ENCODE results near the gene KLHL18. TPM values are rescaled to one million over a fixed set of nuclear protein-coding genes. Genes with fewer than 3 reads are reported as not detected.

KLHL18 gene
- total and polyA plus RNA-seq, 2 experiments from 2014 or later, result 14.8 to 20.0 TPM

DNA sequence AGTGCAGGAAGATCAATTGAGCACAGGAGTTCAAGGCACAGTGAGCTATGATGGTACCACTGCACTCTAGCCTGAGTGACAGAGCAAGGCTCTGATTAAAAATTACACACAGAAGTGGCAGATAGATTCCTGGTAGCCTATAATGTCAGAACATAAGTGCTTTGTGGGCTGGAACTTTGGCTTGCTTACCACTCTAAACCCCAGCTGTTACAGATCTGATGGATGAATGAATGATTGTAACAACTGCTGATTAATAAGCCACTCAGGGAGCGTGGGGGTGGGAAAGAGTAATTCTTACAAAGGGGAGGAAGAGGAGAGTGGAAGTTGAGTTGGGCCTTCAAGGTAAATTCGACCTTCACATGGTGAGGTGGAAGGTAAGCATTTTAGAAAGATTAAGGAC lies 57.2 kb downstream of the KLHL18 start:
- no peak overlapping the region for H3K4me3 ChIP-seq
- no peaks in the 10 kb centered on the region for H3K4me1 ChIP-seq (ENCODE audit: low read depth)
- TF ChIP-seq, protein P1, sequence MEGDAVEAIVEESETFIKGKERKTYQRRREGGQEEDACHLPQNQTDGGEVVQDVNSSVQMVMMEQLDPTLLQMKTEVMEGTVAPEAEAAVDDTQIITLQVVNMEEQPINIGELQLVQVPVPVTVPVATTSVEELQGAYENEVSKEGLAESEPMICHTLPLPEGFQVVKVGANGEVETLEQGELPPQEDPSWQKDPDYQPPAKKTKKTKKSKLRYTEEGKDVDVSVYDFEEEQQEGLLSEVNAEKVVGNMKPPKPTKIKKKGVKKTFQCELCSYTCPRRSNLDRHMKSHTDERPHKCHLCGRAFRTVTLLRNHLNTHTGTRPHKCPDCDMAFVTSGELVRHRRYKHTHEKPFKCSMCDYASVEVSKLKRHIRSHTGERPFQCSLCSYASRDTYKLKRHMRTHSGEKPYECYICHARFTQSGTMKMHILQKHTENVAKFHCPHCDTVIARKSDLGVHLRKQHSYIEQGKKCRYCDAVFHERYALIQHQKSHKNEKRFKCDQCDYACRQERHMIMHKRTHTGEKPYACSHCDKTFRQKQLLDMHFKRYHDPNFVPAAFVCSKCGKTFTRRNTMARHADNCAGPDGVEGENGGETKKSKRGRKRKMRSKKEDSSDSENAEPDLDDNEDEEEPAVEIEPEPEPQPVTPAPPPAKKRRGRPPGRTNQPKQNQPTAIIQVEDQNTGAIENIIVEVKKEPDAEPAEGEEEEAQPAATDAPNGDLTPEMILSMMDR (IDR thresholded peaks at IDR 0.05; ENCODE audit: low read depth, low read length), result no peak
- no peak for DNase-seq (ENCODE audit: low read depth in 1 of 2, low spot score in 1 of 2)
- H3K9me3 ChIP-seq (ENCODE audit: low read depth), result no peaks in the 10 kb centered on the region
- H3K27me3 ChIP-seq, result no peaks in the 10 kb centered on the region
- H3K27ac ChIP-seq, result no peak overlapping the region
- peaks cover 37% of the 10 kb centered on the region for H3K36me3 ChIP-seq

- TF ChIP-seq, protein P1 (IDR thresholded peaks at IDR 0.05; ENCODE audit: low read depth, low read length), result no peak
- Histone ChIP-seq H3K4me3 (no peak overlapping the region), H3K9me3 (ENCODE audit: low read depth) (no peaks in the 10 kb centered on the region), H3K27ac (no peak overlapping the region), H3K27me3 (no peaks in the 10 kb centered on the region), H3K36me3 (peaks cover 29% of the 10 kb centered on the region), H3K4me1 (ENCODE audit: low read depth) (no peaks in the 10 kb centered on the region)
- no peak for DNase-seq (ENCODE audit: low read depth in 1 of 2, low spot score in 1 of 2)
Observed at GRCh38 chr3:47340866-47341265, 58.1 kb downstream of the KLHL18 start.

GRCh38 chr3:47342151-47342550 lies 59.4 kb downstream of the KLHL18 start:
- H3K27ac ChIP-seq, result no peak overlapping the region
- H3K9me3 ChIP-seq (ENCODE audit: low read depth), result no peaks in the 10 kb centered on the region
- H3K27me3 ChIP-seq, result no peaks in the 10 kb centered on the region
- H3K36me3 ChIP-seq, result peaks cover 16% of the 10 kb centered on the region
- no peaks in the 10 kb centered on the region for H3K4me1 ChIP-seq (ENCODE audit: low read depth)
- H3K4me3 ChIP-seq, result no peak overlapping the region
- TF ChIP-seq, protein P1 (IDR thresholded peaks at IDR 0.05; ENCODE audit: low read depth, low read length), result no peak
- peak in 1 of 2 donors; percentile 12 for DNase-seq (ENCODE audit: low read depth in 1 of 2, low spot score in 1 of 2)

DNA sequence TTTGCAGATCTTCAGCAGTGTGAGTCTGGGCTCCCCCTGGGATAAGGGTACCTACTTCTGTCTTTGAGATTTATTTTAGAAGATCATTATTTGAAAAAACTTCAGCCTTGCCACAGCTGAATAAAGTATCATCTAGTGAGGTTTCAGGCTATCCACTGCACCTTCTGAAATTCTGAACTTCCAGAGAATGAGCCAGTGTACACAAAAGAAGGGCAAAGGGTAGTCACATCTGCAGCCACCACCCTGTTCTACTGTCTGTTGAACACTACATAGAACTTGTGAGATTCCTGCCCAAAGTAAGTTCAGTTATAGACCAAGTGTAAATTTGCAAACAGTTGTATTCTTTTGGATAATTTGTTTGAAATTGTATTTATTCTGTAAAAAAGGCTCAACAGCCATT lies 60.1 kb downstream of the KLHL18 start:
- no peaks in the 10 kb centered on the region for H3K4me1 ChIP-seq (ENCODE audit: low read depth)
- TF ChIP-seq, protein P1 (IDR thresholded peaks at IDR 0.05; ENCODE audit: low read depth, low read length), result no peak
- no peak overlapping the region for H3K27ac ChIP-seq
- no peaks in the 10 kb centered on the region for H3K27me3 ChIP-seq
- peaks cover 10% of the 10 kb centered on the region for H3K36me3 ChIP-seq
- H3K4me3 ChIP-seq, result no peak overlapping the region
- no peak for DNase-seq (ENCODE audit: low read depth in 1 of 2, low spot score in 1 of 2)
- no peaks in the 10 kb centered on the region for H3K9me3 ChIP-seq (ENCODE audit: low read depth)

DNA sequence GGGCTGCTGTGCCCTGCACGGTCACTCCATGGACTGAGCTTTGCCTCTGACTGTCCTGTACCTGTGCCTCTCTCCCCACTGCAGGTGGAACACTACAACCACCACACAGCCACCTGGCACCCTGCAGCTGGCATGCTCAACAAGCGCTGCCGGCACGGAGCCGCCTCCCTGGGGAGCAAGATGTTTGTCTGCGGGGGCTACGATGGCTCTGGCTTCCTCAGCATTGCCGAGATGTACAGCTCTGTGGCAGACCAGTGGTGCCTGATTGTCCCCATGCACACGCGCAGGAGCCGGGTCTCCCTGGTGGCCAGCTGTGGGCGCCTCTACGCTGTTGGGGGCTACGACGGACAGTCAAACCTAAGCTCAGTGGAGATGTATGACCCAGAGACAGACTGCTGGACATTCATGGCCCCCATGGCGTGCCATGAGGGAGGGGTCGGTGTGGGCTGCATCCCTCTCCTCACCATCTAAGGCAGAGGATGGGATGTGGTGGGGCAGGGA lies 60.8 kb downstream of the KLHL18 start:
- peaks cover 6% of the 10 kb centered on the region for H3K36me3 ChIP-seq
- H3K27ac ChIP-seq, result no peak overlapping the region
- TF ChIP-seq, protein P1 (IDR thresholded peaks at IDR 0.05; ENCODE audit: low read depth, low read length), result no peak
- no peaks in the 10 kb centered on the region for H3K4me1 ChIP-seq (ENCODE audit: low read depth)
- no peak overlapping the region for H3K4me3 ChIP-seq
- H3K27me3 ChIP-seq, result no peaks in the 10 kb centered on the region
- no peaks in the 10 kb centered on the region for H3K9me3 ChIP-seq (ENCODE audit: low read depth)
- no peak for DNase-seq (ENCODE audit: low read depth in 1 of 2, low spot score in 1 of 2)

GRCh38 chr3:47344971-47345370 lies 62.2 kb downstream of the KLHL18 start:
- no peak overlapping the region for H3K4me3 ChIP-seq
- no peaks in the 10 kb centered on the region for H3K4me1 ChIP-seq (ENCODE audit: low read depth)
- H3K36me3 ChIP-seq, result peaks cover 6% of the 10 kb centered on the region
- no peak for DNase-seq (ENCODE audit: low read depth in 1 of 2, low spot score in 1 of 2)
- no peaks in the 10 kb centered on the region for H3K9me3 ChIP-seq (ENCODE audit: low read depth)
- TF ChIP-seq, protein P1 (IDR thresholded peaks at IDR 0.05; ENCODE audit: low read depth, low read length), result no peak
- no peak overlapping the region for H3K27ac ChIP-seq
- no peaks in the 10 kb centered on the region for H3K27me3 ChIP-seq

Measured in cardiac muscle cell (in vitro differentiated cells and primary cell).